ENCODE results near the gene FIGLA.

GRCh38 chr2:70807102-70807827 is 16.8 kb upstream of the FIGLA start:
- no peak for TF ChIP-seq CTCF (IDR thresholded peaks at IDR 0.05 in 8 of 11, conservative IDR thresholded peaks at IDR 0.05 in 3 of 11)
- TF ChIP-seq POLR2A (IDR thresholded peaks at IDR 0.05) = no peak
- no peak for TF ChIP-seq POLR2AphosphoS5 (IDR thresholded peaks at IDR 0.05)
